Suprapubic skin (tissue), 3 donors: ENCODE data around the gene CIAO2B.
"Not testable (repeated sequence)": the region's sequence is repeated elsewhere in the genome, so short reads cannot be mapped to it uniquely, and the experiment has no call there.

Source experiments
- CTCF ChIP-seq, 2 donors: fragments of 200-600 bp in 1 of 2; fragments of 450-650 bp in 1 of 2; sonication (generic) in 1 of 2; IDR thresholded peaks; one replicate each; pipeline ENCODE4 v1.5.1; 2016 to 2019; ENCODE audit warnings: antibody characterized with exemption in 2 of 2, mild to moderate bottlenecking in 1 of 2, moderate library complexity in 1 of 2
- POLR2A ChIP-seq, 2 donors: fragments of 450-650 bp; IDR thresholded peaks; one replicate each; pipeline ENCODE4 v1.6.1; 2017; ENCODE audit warnings: antibody characterized with exemption in 2 of 2, mild to moderate bottlenecking in 2 of 2, moderate library complexity in 2 of 2

- TF ChIP-seq CTCF, POLR2A (IDR thresholded peaks at IDR 0.05): not testable (repeated sequence)
These were observed 40.7 kb upstream of the CIAO2B start for GRCh38 chr16:66974932-66975246.
